ENCODE results near the gene GPR35. TPM values are rescaled to one million over a fixed set of nuclear protein-coding genes. Genes with fewer than 3 reads are reported as not detected.
A peak's percentile ranks its signal among the peaks of the same experiment; 100 is the strongest.

GPR35 gene
- total and polyA plus RNA-seq, 2 of the 13 experiments (the other 11 are each of a cell fraction or from before 2014, with no cell fraction given): 27.1 to 44.2 TPM

- TF ChIP-seq ZNF710 (CRISPR knock-in tag; IDR thresholded peaks at IDR 0.05; ENCODE audit: borderline replicate concordance): peak; percentile 29; the same call in 1 of the 2 replicates
- peak; percentile 71 for TF ChIP-seq CREB1 (IDR thresholded peaks at IDR 0.05)
- TF ChIP-seq CREB1 (CRISPR knock-in tag; IDR thresholded peaks at IDR 0.05): no peak
- peak; percentile 48; the same call in 1 of the 2 replicates for TF ChIP-seq ZNF761 (CRISPR knock-in tag; conservative IDR thresholded peaks at IDR 0.05)
- TF ChIP-seq ZNF12 (CRISPR knock-in tag; IDR thresholded peaks at IDR 0.05): peak; percentile 54
- TF ChIP-seq YEATS4 (CRISPR knock-in tag; IDR thresholded peaks at IDR 0.05; ENCODE audit: borderline replicate concordance): peak; percentile 33; the same call in 1 of the 2 replicates
- peak; percentile 53; the same call in 1 of the 2 replicates for TF ChIP-seq ZNF235 (CRISPR knock-in tag; IDR thresholded peaks at IDR 0.05; ENCODE audit: borderline replicate concordance)
- no peak for TF ChIP-seq TARDBP (CRISPR knock-in tag; IDR thresholded peaks at IDR 0.05)
- TF ChIP-seq IRF2 (CRISPR knock-in tag; IDR thresholded peaks at IDR 0.05): peak; percentile 33; the same call in 1 of the 2 replicates
- peak; percentile 19 for TF ChIP-seq RBM39 (IDR thresholded peaks at IDR 0.05; ENCODE audit: low read depth, low read length, poor library complexity, severe bottlenecking)
- TF ChIP-seq HMGXB4 (CRISPR knock-in tag; IDR thresholded peaks at IDR 0.05; ENCODE audit: borderline replicate concordance in 1 of 2, low read depth in 1 of 2): peak; percentile 55 to 82; a peak in 2 of 4 replicates
- TF ChIP-seq ZBTB21 (CRISPR knock-in tag; IDR thresholded peaks at IDR 0.05): no peak
- TF ChIP-seq HNRNPLL (IDR thresholded peaks at IDR 0.05; ENCODE audit: low read depth, low read length, poor library complexity, severe bottlenecking): no peak
- 0 out of 2 replicates have a peak, but pooled peaks have one; percentile 43 for TF ChIP-seq CBX5 (CRISPR knock-in tag; IDR thresholded peaks at IDR 0.05; ENCODE audit: borderline replicate concordance)
- TF ChIP-seq ZMAT3 (CRISPR knock-in tag; conservative IDR thresholded peaks at IDR 0.05): peak; percentile 75; the same call in 1 of the 2 replicates
- peak; percentile 30; the same call in 1 of the 2 replicates for TF ChIP-seq NR2F6 (IDR thresholded peaks at IDR 0.05)
- no peak; the same call in 1 of the 2 replicates for TF ChIP-seq NR2F6 (CRISPR knock-in tag; IDR thresholded peaks at IDR 0.05)
- peak; percentile 50; the same call in 1 of the 2 replicates for TF ChIP-seq ZNF816 (CRISPR knock-in tag; IDR thresholded peaks at IDR 0.05; ENCODE audit: borderline replicate concordance)
- TF ChIP-seq ZNF280B (CRISPR knock-in tag; IDR thresholded peaks at IDR 0.05; ENCODE audit: borderline replicate concordance): peak; percentile 71; the same call in 1 of the 2 replicates
- TF ChIP-seq ELF4 (CRISPR knock-in tag; IDR thresholded peaks at IDR 0.05; ENCODE audit: borderline replicate concordance): no peak
- TF ChIP-seq TCF7L2 (IDR thresholded peaks at IDR 0.05; ENCODE audit: low read depth, low read length): no peak
Measured at GRCh38 chr2:240604939-240605716, 20.2 kb upstream of the GPR35 start (continued).
